Naive B cell (primary cell): ENCODE measurements around the gene SBNO1. TPM values are rescaled to one million over a fixed set of nuclear protein-coding genes. Genes with fewer than 3 reads are reported as not detected.
"Not testable (repeated sequence)": the region's sequence is repeated elsewhere in the genome, so short reads cannot be mapped to it uniquely, and the experiment has no call there.

Experiments
- ATAC-seq, 2 donors: fragments of 150-1000 bp; cut with Tn5 transposase; 2 replicates each; pipeline ENCODE4 v1.10.0; 2021; ENCODE audit warnings: low read depth in 2 of 2, mild to moderate bottlenecking in 2 of 2, moderate library complexity in 2 of 2
- DNase-seq: peaks from one replicate; pipeline ENCODE4 v3.0.0; 2022
- H3K27ac Mint-ChIP-seq, 6 donors: one replicate each; pipeline ENCODE4 v1.8.0; 2020 to 2022; ENCODE audit warnings: mild to moderate bottlenecking in 6 of 6, mixed read lengths in 6 of 6, moderate library complexity in 5 of 6, inconsistent platforms in 2 of 6
- H3K27me3 Mint-ChIP-seq, 3 donors: one replicate each; pipeline ENCODE4 v1.8.0; 2021 to 2022; ENCODE audit warnings: mixed read lengths in 3 of 3, mild to moderate bottlenecking in 1 of 3
- H3K36me3 Mint-ChIP-seq, 2 donors: one replicate each; pipeline ENCODE4 v1.8.0; 2020 to 2022; ENCODE audit warnings: mixed read lengths in 2 of 2, inconsistent platforms in 1 of 2, mild to moderate bottlenecking in 1 of 2
- H3K4me1 Mint-ChIP-seq, 3 donors: one replicate each; pipeline ENCODE4 v1.8.0; 2020 to 2022; ENCODE audit warnings: mixed read lengths in 3 of 3, inconsistent platforms in 1 of 3, mild to moderate bottlenecking in 1 of 3, moderate library complexity in 1 of 3
- H3K4me3 Mint-ChIP-seq, 8 donors: one replicate each; pipeline ENCODE4 v1.8.0; 2020 to 2022; ENCODE audit warnings: mild to moderate bottlenecking in 8 of 8, mixed read lengths in 8 of 8, moderate library complexity in 8 of 8, inconsistent platforms in 2 of 8
- H3K9me3 Mint-ChIP-seq, 7 donors: one replicate each; pipeline ENCODE4 v1.8.0; 2020 to 2022; ENCODE audit warnings: mixed read lengths in 7 of 7, mild to moderate bottlenecking in 5 of 7, inconsistent platforms in 2 of 7, moderate library complexity in 1 of 7
- polyA plus RNA-seq, 6 donors: library from polyadenylated mRNA; unstranded; fragments of 300-500 nt; fragmentation: Illumina TruSeq; gene quantifications; one replicate each; pipeline ENCODE4 v1.2.3, GENCODE V29; 2021; ENCODE audit warnings: low read depth in 6 of 6

Gene SBNO1
- polyA plus RNA-seq, 6 donors from 2014 or later: 17.2 to 30.6 (median 24.1) TPM

DNA sequence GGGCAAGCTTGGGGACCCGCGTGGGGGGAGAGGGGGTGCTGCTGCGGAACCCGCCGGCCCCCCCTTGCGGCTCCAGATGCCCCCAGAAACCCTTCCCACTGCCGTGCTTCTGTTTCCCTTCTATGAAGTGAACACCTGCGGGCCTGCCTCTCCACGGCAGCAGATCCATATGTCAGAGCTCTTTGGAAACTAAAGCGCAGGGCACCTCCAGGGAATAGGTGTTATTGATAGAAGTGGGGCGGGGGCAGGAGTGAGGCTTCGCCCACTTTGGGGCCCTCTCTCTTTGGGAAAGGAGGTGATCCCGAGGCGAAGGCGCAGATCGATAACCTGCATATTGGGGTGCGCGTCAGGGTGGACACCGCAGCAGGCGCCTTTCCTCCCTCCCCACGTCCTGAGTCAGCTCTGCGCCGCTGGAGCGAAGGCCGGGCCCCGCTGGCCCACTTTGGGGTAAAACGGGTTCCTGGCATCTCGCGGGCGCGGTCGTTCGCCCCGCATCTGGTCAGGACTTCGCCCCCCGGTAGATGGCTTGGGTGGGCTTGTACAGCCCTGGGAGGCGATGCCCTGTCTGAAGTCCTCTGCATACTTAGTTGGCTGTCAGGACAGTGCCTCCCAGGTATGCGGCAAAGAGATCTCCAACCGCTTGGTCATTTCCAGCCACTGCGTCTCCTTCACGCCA is 19.8 kb upstream of the SBNO1 start:
- no peaks in the 10 kb centered on the region for H3K9me3 Mint-ChIP-seq
- ATAC-seq (peak; percentile 4 to 7), DNase-seq (no peak)
- H3K36me3 Mint-ChIP-seq: no peaks in the 10 kb centered on the region
- H3K4me3 Mint-ChIP-seq: peak overlapping the region; percentile 87 to 99 (median 95)
- no peaks in the 10 kb centered on the region for H3K27me3 Mint-ChIP-seq
- peak overlapping the region in 5 of 6 donors; percentile 12 to 79 (median 28) for H3K27ac Mint-ChIP-seq
- peaks cover 20 to 26% (median 24%) of the 10 kb centered on the region in 3 donors for H3K4me1 Mint-ChIP-seq

DNA sequence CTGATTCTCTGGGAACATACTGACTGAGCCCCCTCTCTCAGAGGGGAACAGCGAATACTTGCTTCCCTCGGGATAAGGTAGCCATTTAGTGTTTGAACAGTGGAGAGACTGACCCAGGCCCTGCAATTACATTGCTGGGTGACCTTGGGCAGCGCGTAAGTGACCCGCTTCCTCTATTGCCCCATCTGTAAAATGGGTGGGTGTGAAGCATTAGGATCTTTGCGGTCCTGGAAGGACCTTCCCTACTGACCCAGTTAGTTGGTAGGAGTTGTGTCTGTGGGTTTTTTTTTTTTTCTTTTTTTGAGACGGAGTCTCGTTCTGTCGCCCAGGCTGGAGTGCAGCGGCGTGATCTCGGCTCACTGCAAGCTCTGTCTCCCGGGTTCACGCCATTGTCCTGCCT is 18.0 kb upstream of the SBNO1 start:
- DNase-seq (no peak), ATAC-seq (no peak)
- no peaks in the 10 kb centered on the region for H3K36me3 Mint-ChIP-seq
- peaks cover 13 to 19% (median 18%) of the 10 kb centered on the region in 3 donors for H3K4me1 Mint-ChIP-seq
- no peaks in the 10 kb centered on the region for H3K27me3 Mint-ChIP-seq
- H3K27ac Mint-ChIP-seq: peak overlapping the region in 1 of 6 donors; percentile 9
- peak overlapping the region in 7 of 8 donors; percentile 55 to 99 (median 61) for H3K4me3 Mint-ChIP-seq
- H3K9me3 Mint-ChIP-seq: no peaks in the 10 kb centered on the region

DNA sequence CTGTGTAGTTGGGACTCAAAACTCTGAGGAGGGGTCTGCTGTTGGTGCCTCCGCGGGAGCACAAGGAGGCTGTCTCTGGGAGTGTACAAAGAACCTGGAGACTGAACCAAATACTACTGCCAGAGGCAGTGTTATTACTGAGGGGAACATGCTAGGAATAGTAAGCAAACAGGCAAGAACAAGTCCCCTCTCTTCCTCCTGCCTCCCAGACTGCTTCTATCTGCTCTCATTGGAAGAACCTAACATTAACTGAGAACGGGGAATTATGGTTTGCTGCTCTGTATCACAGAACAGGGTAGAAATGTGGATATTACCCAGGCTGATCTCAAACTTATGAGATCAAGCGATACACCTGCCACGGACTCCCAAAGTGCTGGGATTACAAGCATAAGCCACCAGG is 14.7 kb upstream of the SBNO1 start:
- Mint-ChIP-seq H3K27me3 (no peaks in the 10 kb centered on the region), H3K4me1 (peaks cover 6 to 12% (median 11%) of the 10 kb centered on the region in 3 donors), H3K36me3 (no peaks in the 10 kb centered on the region), H3K27ac (no peak overlapping the region), H3K4me3 (peak overlapping the region in 1 of 8 donors; percentile 12), H3K9me3 (no peaks in the 10 kb centered on the region)
- DNase-seq (no peak), ATAC-seq (no peak)

DNA sequence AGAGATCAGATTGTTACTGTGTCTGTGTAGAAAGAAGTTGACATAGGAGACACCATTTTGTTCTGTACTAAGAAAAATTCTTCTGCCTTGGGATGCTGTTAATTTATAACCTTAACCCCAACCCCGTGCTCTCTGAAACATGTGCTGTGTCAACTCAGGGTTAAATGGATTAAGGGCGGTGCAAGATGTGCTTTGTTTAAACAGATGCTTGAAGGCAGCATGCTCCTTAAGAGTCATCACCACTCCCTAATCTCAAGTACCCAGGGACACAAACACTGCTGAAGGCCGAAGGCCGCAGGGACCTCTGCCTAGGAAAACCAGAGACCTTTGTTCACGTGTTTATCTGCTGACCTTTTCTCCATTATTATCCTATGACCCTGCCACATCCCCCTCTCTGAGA is 7.8 kb upstream of the SBNO1 start:
- not testable (repeated sequence) for H3K27ac Mint-ChIP-seq, H3K36me3 Mint-ChIP-seq, DNase-seq, H3K9me3 Mint-ChIP-seq, H3K27me3 Mint-ChIP-seq, ATAC-seq, H3K4me1 Mint-ChIP-seq, H3K4me3 Mint-ChIP-seq

DNA sequence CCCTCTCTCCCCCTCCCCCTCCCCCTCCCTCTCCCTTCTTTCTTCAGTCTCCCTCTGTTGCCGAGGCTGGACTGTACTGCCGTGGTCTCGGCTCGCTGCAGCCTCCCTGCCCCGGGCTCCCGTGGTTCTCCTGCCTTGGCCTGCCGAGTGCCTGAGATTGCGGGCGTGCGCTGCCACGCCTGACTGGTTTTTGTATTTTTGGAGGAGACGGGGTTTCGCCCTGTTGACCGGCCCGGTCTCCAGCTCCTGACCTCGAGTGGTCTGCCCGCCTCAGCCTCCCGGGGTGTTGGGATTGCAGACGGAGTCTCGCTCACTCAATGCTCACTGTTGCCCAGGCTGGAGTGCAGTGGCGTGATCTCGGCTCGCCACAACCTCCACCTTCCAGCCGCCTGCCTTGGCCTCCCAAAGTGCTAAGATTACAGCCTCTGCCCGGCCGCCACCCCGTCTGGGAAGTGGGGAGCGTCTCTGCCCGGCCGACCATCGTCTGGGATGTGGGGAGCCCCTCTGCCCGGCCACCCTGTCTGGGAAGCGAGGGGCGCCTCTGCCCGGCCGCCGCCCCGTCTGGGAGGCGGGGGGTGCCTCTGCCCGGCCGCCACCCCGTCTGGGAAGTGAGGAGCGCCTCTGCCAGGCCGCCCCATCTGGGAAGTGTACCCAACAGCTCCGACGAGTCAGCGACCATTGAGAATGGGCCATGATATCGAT is 7.2 kb upstream of the SBNO1 start:
- not testable (repeated sequence) for H3K9me3 Mint-ChIP-seq, DNase-seq, H3K36me3 Mint-ChIP-seq, H3K4me1 Mint-ChIP-seq, ATAC-seq, H3K27me3 Mint-ChIP-seq, H3K4me3 Mint-ChIP-seq
- H3K27ac Mint-ChIP-seq: peak overlapping the region in 1 of 6 donors; percentile 78

DNA sequence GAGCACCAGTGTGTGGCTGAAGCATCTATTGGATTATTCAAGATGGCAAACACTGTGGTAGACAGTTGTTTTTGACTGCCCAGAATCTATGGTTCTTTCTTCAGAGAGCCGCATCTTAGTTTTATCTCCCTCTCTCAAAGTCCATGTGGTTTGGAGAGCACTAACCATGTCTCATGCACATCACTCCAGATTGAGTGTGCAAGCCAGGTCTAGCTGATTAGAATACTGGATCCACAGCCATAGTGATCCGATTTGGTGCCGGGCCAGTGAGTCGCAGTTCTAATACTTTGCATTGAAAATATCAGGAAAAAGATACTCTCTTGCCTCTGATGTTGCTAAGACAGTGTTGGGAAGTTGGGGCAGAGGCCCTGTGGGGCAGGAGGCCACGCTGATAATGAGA is 4.6 kb upstream of the SBNO1 start:
- DNase-seq (no peak), ATAC-seq (no peak)
- Mint-ChIP-seq H3K9me3 (no peaks in the 10 kb centered on the region), H3K27ac (peak overlapping the region in 1 of 6 donors; percentile 76), H3K36me3 (no peaks in the 10 kb centered on the region), H3K4me1 (peaks cover 0 to 9% (median 2%) of the 10 kb centered on the region in 3 donors), H3K4me3 (peak overlapping the region in 1 of 8 donors; percentile 71), H3K27me3 (no peaks in the 10 kb centered on the region)

DNA sequence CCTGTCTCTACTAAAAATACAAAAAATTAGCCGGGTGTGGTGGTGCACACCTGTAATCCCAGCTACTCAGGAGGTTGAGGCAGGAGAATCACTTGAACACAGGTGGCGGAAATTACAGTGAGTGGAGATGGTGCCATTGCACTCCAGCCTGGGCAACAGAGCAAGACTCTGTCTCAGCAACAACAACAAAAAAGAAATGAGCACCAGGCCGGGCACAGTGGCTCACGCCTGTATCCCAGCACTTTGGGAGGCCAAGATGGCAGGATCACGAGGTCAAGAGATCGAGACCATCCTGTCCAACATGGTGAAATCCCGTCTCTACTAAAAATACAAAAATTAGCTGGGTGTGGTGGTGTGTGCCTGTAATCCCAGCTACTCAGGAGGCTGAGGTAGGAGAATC is 3.8 kb upstream of the SBNO1 start:
- not testable (repeated sequence) for H3K36me3 Mint-ChIP-seq, ATAC-seq, DNase-seq, H3K9me3 Mint-ChIP-seq, H3K27me3 Mint-ChIP-seq
- Mint-ChIP-seq H3K4me3 (peak overlapping the region in 2 of 8 donors; percentile 29 to 71), H3K27ac (peak overlapping the region in 3 of 6 donors; percentile 47 to 97 (median 76)), H3K4me1 (peaks cover 7 to 14% (median 7%) of the 10 kb centered on the region in 3 donors)

DNA sequence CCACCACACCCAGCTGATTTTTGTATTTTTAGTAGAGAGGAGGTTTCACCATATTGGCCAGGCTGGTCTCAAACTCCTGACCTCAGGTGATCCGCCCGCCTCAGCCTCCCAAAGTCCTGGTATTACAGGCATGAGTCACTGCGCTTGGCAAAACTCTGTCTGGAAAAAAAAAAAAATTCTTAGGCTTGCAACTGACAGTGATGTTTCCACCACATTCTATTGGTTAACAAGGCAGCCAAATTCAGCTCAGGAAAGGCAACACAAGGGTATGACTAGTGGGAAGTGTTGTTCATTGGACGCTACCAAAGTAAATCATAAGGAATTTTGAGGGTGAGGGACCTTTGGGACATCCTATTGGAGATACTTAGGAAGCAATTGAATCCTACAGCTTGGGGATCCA is 2.9 kb upstream of the SBNO1 start:
- Mint-ChIP-seq H3K4me3 (peak overlapping the region in 3 of 8 donors; percentile 1 to 44 (median 40)), H3K36me3 (no peaks in the 10 kb centered on the region), H3K4me1 (peaks cover 11 to 17% (median 15%) of the 10 kb centered on the region in 3 donors), H3K27me3 (no peaks in the 10 kb centered on the region), H3K27ac (peak overlapping the region in 4 of 6 donors; percentile 47 to 97 (median 79)), H3K9me3 (no peaks in the 10 kb centered on the region)
- ATAC-seq: no peak
- no peak for DNase-seq

DNA sequence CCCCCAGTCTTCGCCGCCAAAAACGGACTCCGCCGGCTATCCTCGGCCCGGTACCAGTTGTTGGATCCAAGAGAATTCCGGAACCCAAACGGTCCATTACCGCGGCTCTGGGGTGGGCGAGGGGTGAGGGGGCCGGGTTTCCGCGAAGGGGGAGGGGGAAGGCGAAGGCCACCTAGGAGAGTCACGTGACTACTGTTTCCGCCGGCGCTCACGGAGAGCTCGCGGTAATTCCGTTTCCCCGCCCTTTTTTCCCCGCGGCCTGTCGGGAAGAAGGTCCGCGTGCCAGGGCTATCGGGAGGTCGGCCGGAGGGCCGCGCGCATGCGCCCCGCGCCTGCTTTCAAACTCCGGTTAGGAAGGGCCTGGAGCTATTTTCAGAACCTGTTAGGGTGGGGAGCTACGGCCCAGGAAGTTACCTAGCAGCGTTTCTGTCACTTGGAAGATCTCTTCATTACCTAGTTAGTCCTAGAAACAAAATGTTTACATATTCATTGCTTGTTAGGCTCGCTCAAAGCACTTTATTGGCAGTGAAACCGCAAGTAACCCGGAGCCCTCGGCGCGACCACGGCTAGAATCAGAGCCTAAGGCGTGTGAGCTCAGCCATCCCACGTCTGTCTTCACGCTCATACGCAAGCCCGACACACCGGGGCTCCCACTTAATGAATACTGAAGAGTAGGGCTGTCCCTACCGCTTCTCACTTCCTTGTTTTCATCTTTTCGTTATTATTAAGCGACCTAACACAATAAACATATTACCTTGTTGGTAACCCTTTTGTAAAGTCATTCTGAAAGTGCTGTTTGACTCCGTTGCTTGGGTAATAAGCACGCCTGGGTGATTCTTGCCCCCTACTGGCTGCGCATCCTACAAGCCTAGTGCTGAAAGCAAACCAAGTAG is 624 bp upstream of the SBNO1 start:
- H3K27ac Mint-ChIP-seq: peak overlapping the region; percentile 96 to 100 (median 100)
- ATAC-seq: peak; percentile 71 to 72
- H3K27me3 Mint-ChIP-seq: no peaks in the 10 kb centered on the region
- H3K9me3 Mint-ChIP-seq: no peaks in the 10 kb centered on the region
- peak; percentile 98 for DNase-seq
- no peaks in the 10 kb centered on the region for H3K36me3 Mint-ChIP-seq
- peaks cover 11 to 25% (median 17%) of the 10 kb centered on the region in 3 donors for H3K4me1 Mint-ChIP-seq
- peak overlapping the region; percentile 82 to 98 (median 92) for H3K4me3 Mint-ChIP-seq

DNA sequence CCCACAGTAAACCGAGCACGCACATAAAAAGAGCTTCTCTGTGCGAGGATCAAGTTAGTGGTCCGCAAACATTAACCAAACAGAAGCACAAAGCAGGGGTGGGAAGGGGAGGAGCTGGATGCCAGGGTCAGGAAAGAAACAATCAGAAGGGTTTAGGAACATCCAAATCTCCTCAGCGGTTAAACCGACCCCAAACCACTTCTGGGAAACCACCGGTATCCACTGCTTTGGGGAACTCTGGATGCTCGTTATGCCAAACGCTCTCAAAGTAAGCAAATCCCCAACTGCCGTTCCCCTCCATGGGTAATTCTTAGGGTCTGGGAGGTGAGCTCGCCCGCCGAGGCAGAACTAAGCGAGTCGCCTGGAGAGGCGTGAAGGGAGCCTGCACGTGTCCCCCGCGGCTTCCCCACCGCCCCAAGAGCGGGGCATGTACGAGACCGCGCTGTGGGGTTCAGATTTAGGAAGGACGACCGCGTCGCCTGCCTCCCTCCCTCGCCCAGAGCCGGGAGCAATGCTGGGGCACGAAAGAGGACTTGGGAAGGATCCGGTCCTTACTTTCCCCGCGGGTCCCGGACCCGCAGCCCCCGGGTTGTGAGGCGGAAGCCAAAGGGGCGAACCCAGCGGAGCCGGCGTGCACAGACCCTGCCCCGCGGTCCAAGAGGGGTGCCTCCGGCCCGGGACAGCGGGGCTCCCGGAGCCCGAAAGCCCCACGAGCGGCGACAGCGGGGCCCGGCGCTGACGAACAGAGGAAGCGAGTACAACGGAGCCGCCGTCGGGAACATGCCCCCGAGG is 711 bp downstream of the SBNO1 start:
- Mint-ChIP-seq H3K36me3 (no peaks in the 10 kb centered on the region), H3K9me3 (no peaks in the 10 kb centered on the region), H3K27ac (peak overlapping the region; percentile 80 to 99 (median 94)), H3K27me3 (no peaks in the 10 kb centered on the region), H3K4me1 (peaks cover 11 to 27% (median 17%) of the 10 kb centered on the region in 3 donors), H3K4me3 (peak overlapping the region; percentile 82 to 97 (median 94))
- DNase-seq (peak; percentile 27), ATAC-seq (peak in 1 of 2 donors; percentile 0)

DNA sequence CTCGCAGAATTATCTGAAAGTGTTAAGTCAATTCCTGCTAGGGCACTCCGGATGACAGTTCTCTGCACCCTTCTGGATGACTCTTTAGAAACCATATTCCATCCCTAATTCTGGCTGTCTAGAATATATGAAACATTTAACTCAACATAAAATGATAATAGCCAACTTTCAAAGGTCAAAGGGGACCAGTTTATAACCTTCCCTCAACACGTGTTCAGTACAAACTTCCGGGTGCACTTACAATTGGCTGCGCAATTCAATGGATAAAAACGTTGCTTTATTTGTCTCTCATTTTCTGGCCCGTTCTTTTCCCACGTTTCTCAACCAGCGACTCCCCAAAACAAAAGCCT is 1.3 kb downstream of the SBNO1 start:
- H3K4me1 Mint-ChIP-seq: peaks cover 11 to 27% (median 17%) of the 10 kb centered on the region in 3 donors
- H3K4me3 Mint-ChIP-seq: peak overlapping the region; percentile 82 to 97 (median 94)
- no peaks in the 10 kb centered on the region for H3K36me3 Mint-ChIP-seq
- no peaks in the 10 kb centered on the region for H3K9me3 Mint-ChIP-seq
- H3K27ac Mint-ChIP-seq: peak overlapping the region; percentile 76 to 99 (median 94)
- H3K27me3 Mint-ChIP-seq: no peaks in the 10 kb centered on the region
- no peak for ATAC-seq
- no peak for DNase-seq

DNA sequence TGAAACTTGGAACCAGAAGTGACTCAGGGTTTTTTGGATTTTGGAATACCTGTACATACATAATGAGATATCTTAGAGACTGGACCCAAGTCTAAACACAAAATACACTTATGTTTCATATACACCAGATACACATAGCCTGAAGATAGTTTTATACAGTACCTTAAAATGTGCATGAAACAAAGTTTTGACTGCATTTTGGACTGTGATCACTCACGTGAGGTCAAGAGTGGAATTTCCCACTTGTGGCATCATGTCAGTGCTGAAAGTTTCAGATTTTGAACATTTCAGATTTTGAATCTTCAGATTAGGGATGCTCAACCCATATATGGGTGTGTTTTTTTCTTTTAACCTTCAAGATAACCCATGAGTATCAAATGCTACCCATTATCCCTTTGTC is 6.6 kb downstream of the SBNO1 start:
- Mint-ChIP-seq H3K27ac (no peak overlapping the region), H3K36me3 (peaks cover 0 to 5% of the 10 kb centered on the region in 2 donors), H3K4me1 (peaks cover 10 to 39% (median 11%) of the 10 kb centered on the region in 3 donors), H3K9me3 (no peaks in the 10 kb centered on the region), H3K27me3 (no peaks in the 10 kb centered on the region), H3K4me3 (peak overlapping the region in 1 of 8 donors; percentile 30)
- DNase-seq: no peak
- ATAC-seq: no peak
